ENCODE results near the gene PLTP. TPM values are rescaled to one million over a fixed set of nuclear protein-coding genes. Genes with fewer than 3 reads are reported as not detected.

PLTP gene
- total RNA-seq, 4 donors from 2014 or later: 109 to 342 (median 176) TPM

DNA sequence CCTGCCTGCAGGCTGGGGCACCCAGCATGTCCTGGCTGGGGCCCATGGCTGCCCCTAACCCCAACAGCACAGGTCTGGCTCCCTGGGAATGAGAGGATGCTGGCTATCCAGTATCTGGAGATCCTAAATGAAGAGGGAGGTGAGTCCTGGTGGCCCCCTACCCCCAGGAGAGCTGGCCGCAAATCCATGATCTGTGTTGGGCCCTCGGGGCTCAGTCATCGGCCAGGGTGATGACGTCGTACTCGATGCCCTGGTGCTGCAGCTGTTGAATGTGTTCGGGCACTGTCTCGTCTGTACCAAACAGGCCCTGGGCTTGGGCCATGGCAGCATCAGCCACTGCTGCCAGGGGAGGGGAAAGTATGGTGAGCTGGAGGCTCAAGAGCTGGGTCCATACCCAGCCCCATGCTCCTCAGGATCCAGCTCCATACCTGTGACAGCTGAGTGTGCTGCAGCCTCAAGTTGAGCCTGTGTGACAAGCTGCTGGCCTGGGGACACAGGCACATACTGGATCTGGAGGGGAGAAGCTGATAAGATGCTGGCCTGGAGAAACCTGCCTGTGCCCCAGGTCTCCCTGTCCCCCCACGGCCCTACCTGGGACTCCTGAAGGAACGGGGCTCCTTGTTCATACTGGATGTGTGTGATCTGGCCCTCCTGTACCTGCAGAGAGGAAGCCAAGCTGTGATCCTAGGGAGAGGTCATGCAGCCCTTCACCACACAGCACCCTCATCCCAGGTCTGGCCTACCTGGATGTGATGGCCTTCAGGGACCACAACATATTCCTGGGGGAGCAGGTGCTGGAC is 37.0 kb upstream of the PLTP start:
- intact Hi-C loops (cut with DNase I): no loop called here
- no peaks in the 10 kb centered on the region for H3K27me3 ChIP-seq
- peaks cover 71 to 100% (median 99%) of the 10 kb centered on the region in 4 donors for H3K36me3 ChIP-seq
- H3K9me3 ChIP-seq: no peaks in the 10 kb centered on the region
- TF ChIP-seq POLR2AphosphoS5 (IDR thresholded peaks at IDR 0.05) (no peak), POLR2A (IDR thresholded peaks at IDR 0.05; ENCODE audit: low read depth) (no peak), CTCF (IDR thresholded peaks at IDR 0.05) (no peak), EP300 (IDR thresholded peaks at IDR 0.05) (no peak)
- no peak overlapping the region for H3K4me3 ChIP-seq
- no peak for DNase-seq (ENCODE audit: extremely low spot score)
- WGBS: 40% methylated on average over 3 of the region's 10 CpGs
- peaks cover 0 to 14% (median 8%) of the 10 kb centered on the region in 4 donors for H3K4me1 ChIP-seq
- H3K27ac ChIP-seq (replicated peaks in 1 of 4): peak overlapping the region in 2 of 4 donors; percentile 10 to 24

GRCh38 chr20:45948261-45948733 is 36.3 kb upstream of the PLTP start:
- Histone ChIP-seq H3K4me1 (peaks cover 0 to 14% (median 8%) of the 10 kb centered on the region in 4 donors), H3K27ac (replicated peaks in 1 of 4) (peak overlapping the region in 2 of 4 donors; percentile 10 to 24), H3K27me3 (no peaks in the 10 kb centered on the region), H3K36me3 (peaks cover 71 to 100% (median 99%) of the 10 kb centered on the region in 4 donors), H3K9me3 (no peaks in the 10 kb centered on the region), H3K4me3 (no peak overlapping the region)
- intact Hi-C loops (cut with DNase I): no loop called here
- TF ChIP-seq POLR2A (IDR thresholded peaks at IDR 0.05; ENCODE audit: low read depth) (no peak), POLR2AphosphoS5 (IDR thresholded peaks at IDR 0.05) (no peak), EP300 (IDR thresholded peaks at IDR 0.05) (no peak), CTCF (IDR thresholded peaks at IDR 0.05) (no peak)
- WGBS: 71% methylated on average over 3 of the region's 7 CpGs
- DNase-seq (ENCODE audit: extremely low spot score): no peak

DNA sequence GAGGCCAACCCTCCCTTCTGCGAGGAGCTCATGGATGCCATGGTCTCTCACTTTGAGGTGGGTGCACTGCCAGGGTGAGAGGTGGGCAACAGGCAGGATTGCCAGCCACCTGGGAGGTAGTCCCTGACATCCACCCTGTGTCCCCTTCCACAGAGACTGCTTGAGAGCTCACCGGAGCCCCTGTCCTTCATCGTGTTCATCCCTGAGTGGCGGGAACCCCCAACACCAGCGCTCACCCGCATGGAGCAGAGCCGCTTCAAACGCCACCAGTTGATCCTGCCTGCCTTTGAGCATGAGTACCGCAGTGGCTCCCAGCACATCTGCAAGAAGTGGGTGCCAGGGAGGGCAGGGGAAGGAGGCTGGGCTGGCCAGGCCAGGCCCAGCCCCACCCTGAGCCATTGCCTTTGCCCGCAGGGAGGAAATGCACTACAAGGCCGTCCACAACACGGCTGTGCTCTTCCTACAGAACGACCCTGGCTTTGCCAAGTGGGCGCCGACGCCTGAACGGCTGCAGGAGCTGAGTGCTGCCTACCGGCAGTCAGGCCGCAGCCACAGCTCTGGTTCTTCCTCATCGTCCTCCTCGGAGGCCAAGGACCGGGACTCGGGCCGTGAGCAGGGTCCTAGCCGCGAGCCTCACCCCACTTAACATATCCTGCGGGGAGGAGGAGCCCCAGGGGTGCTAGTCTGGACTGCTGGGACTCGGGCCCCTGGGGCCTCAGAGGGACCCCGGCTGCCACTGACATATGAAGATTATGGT is 35.3 kb upstream of the PLTP start:
- no peak for DNase-seq (ENCODE audit: extremely low spot score)
- H3K36me3 ChIP-seq: peaks cover 72 to 100% (median 99%) of the 10 kb centered on the region in 4 donors

More for the DNA sequence above, 35.3 kb upstream of the PLTP start:
- 81% methylated on average over 13 of the region's 29 CpGs for WGBS
- H3K4me3 ChIP-seq: no peak overlapping the region
- peak overlapping the region in 2 of 4 donors; percentile 32 to 74 for H3K27ac ChIP-seq (replicated peaks in 1 of 4)
- H3K9me3 ChIP-seq: no peaks in the 10 kb centered on the region
- intact Hi-C loops (cut with DNase I): no loop called here
- no peak for TF ChIP-seq CTCF (IDR thresholded peaks at IDR 0.05)
- TF ChIP-seq EP300 (IDR thresholded peaks at IDR 0.05): no peak
- no peak for TF ChIP-seq POLR2A (IDR thresholded peaks at IDR 0.05; ENCODE audit: low read depth)
- TF ChIP-seq POLR2AphosphoS5 (IDR thresholded peaks at IDR 0.05): no peak
- H3K27me3 ChIP-seq: no peaks in the 10 kb centered on the region
- peaks cover 0 to 14% (median 8%) of the 10 kb centered on the region in 4 donors for H3K4me1 ChIP-seq
